Left lobe of liver (tissue), 2 donors: ENCODE results near the gene P2RX4. TPM values are rescaled to one million over a fixed set of nuclear protein-coding genes. Genes with fewer than 3 reads are reported as not detected.
"Not testable (repeated sequence)": the region's sequence is repeated elsewhere in the genome, so short reads cannot be mapped to it uniquely, and the experiment has no call there.

Experiments
- ATAC-seq: fragments of 200-7000 bp; cut with Tn5 transposase; one replicate; pipeline ENCODE4 v1.9.1; 2020; ENCODE audit warnings: mild to moderate bottlenecking, moderate library complexity
- DNase-seq: peaks from one replicate; pipeline ENCODE4 v3.0.0-alpha.2; 2020; ENCODE audit warnings: low spot score
- total RNA-seq: library from RNA; stranded (reverse); gene quantifications from one replicate; pipeline ENCODE4 v1.2.1, GENCODE V29; 2021
- donor health status: DM: no; HTN: no; CAD: no; lungs with moderate emphysema.
- donor health status: DM: no; HTN: yes; CAD: no.

P2RX4 gene
- total RNA-seq, 1 donor from 2014 or later, result 11.6 TPM

DNA sequence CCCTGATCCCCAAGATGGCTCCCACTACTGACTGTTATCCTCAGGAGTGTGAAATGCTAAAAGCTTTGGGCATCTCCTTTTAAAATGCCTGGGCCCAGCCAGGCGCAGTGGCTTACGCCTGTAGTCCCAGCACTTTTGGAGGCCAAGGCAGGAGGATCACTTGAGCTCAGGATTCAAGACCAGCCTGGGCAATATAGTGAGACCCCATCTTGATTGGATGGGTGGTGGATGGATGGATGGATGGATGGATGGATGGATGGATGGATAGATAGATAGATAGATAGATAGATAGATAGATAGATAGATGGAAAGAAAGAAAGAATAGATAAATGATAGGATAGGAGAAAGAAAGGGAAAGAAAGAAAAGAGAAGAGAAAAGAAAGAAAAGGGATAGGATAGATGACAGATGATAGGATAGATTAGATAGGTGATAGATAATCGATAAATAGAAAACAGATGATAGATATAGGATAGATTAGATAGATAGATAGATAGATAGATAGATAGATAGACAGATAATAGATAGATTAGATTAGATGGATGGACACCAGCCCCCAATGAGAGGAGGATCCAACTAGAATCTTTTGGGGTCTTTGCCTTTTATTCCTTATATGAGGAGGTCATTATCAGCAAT is 9.5 kb downstream of the P2RX4 start:
- no peak for DNase-seq
- ATAC-seq, result no peak

DNA sequence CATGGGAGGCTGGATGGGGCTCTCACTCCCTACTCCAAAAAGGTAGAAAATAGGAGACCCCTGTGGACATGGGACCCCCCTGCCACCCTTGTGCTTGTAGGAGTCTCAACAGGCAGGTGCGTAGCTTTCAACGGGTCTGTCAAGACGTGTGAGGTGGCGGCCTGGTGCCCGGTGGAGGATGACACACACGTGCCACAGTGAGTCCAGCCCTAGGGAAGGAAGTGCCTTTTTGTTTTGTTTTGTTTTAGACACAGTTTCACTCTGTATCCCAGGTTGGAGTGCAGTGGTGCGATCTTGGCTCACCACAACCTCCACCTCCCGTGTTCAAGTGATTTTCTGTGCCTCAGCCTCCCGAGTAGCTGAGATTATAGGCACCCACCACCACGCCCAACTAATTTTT is 12.9 kb downstream of the P2RX4 start:
- ATAC-seq (no peak), DNase-seq (no peak)

DNA sequence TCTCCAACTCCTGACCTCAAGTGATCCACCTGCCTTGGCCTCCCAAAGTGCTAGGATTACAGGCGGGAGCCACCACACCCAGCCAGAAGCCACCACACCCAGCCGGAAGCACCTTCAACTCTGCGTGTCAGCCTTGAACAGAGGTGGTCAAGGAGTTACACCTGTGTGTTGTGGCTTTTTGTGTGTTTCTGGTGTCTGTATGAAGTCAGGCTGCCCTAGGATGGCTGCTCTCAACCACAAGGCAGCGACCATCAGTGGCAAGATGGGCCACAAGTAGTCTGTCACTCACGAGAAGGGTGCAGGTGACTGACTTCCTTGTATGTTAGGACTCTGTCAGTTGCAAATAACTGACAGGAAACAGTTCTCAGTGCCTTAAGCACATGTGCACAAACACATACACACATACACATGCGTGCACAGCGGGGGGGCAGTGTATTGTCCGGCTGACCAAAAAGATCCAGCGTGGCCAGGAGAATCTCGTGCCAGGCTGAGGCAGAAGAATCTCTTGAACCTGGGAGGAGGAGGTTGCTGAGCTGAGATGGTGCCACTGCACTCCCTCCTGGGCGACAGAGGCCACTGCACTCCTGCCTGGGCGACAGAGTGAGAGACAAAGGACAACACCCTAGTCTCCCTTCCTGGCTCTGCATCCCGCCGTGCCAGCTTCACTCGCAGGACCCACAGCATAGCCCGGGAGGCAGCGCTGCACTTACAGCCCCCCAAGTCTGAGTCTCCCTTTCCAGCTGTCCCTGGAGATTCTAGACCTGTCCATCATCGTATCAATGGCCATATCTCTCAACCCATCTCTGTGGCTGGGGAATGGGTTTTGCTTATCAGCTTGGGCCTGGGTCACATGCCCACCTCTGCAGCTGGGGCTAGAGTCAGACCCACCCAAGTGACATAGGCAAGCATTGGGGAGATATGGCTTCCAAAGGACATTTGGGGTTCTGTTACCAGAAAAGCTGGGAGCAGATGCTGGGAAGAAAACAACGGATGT is 13.7 kb downstream of the P2RX4 start:
- peak; percentile 74 for ATAC-seq
- no peak for DNase-seq

DNA sequence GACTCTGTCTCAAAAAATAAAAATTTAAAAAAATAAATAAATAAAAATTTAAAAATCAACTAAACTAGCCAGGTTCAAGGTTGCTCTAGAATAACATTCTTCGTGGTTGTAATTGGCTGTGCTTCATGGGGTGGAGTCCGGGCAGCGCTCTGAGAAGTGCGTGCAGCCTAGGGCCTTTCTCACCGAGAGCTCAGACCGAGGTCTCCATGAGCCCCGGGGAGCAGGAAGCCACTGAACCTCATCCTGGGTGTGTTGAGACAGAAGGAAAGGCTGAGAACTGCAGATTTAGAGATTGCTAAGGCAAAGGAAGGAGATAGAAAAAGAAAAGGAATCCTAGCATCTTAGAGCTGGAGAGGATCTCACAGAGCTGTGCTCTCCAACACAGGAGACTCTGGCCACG is 14.7 kb downstream of the P2RX4 start:
- DNase-seq, result no peak
- no peak for ATAC-seq

DNA sequence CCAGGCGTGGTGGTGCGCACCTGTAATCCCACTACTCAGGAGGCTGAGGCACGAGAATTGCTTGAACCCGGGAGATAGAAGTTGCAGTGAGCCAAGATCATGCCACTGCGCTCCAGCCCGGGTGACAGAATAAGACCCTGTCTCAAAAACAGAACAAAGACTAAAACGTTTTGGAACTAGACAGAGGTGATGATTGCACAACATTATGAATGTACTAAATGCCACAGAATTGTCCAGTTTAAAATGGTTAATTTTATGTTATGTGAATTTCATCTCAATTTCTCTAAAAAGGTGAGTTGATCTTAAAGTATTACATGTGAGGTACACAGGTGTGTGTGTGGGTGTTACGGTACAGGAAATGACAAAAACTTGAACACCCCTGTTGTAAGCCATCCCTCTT is 16.5 kb downstream of the P2RX4 start:
- ATAC-seq (no peak), DNase-seq (no peak)

DNA sequence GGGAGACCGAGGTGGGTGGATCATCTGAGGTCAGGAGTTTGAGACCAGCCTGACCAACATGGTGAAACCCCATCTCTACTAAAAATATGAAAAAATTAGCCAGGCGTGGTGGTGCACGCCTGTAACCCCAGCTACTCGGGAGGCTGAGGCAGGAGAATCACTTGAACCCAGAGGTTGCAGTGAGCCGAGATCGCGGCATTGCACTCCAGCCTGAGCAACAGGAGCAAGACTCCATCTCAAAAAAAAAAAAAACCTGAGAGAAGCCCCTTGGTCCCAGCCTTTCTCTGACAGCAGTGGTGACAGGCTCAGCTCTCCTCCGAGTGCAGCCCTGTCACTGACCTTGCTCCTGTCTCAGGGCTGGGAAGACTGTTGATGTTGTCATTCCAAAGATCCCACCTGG is 16.9 kb downstream of the P2RX4 start:
- DNase-seq, result not testable (repeated sequence)
- ATAC-seq, result peak; percentile 35

DNA sequence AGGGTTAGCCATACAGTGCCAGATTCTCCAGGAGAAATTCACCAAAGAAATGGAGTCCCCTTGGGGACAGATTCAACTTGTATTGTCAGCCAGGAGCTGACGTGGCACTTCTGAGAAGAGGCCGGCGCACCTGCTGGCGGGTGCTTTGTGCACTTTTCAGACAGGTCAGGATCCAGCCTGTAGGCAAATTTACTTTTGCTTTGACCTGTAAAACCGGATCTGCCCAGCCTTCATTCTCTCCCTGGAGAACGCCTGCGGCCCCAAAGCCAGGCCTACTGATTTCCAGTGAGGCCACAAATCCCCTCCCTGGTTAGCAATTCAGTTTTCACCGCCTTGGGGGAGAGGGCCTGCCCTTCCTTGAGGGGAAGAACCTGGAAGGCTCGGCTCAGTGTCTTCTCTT is 17.4 kb downstream of the P2RX4 start:
- peak; percentile 83 for DNase-seq
- peak; percentile 83 for ATAC-seq

DNA sequence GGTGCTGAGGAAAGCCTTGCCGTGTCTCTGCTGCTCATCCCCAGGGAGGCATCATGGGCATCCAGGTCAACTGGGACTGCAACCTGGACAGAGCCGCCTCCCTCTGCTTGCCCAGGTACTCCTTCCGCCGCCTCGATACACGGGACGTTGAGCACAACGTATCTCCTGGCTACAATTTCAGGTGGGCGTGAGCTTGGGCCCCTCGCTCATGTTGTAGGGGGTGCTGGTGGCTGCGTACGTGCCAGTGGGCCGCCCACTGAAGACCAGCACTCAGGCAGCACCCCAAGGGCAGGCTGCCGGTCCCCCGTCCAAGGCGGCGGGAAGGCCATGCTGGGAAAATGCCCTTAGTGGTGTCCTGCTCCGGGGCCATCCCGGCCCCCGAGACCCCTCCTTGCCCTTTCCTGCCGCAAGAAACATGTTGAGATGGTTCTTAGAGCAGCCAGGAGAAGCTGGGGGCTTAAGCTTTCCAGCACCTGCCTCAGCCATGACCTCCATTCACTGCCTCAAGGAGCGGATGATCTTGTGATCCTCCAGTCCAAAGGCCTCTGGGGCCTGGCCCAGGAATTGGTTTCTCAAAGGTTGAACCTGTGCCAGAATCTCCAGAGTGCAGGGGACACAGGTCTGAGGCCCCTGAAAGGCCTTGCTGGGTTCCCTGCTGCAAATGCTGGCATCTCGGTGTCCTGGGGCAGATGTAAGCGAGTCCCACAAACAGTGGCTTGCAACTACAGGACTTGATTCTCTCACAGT is 19.2 kb downstream of the P2RX4 start:
- no peak for ATAC-seq
- no peak for DNase-seq

DNA sequence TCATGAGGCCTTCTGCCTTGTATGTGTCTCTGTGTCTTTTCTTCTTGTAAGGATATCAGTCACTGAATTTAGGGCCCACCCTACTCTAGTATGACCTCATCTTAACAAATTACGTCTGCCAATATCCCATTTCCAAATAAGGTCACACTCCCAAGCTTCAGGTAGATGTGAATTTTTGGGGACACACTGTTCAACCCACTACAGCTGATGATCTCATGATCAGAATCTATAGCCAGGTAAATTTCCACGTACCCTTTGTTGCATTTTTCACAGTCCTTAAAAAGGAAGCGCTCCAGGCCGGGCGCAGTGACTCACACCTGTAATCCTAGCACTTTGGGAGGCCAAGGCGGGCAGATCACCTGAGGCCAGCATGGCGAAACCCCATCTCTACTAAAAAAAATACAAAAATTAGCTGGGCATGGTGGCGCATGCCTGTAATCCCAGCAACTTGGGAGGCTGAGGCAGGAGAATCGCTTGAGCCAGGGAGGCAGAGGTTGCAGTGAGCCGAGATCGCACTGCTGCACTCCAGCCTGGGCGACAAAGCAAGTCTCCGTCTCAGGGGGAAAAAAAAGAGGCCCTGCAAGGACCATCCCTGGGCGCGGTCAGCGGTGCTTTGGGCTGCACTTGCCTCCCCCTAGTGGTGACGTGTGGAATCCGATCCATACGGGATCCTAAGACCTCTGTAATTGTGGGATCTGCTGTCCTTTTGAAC is 20.1 kb downstream of the P2RX4 start:
- peak; percentile 67 for DNase-seq
- peak; percentile 78 for ATAC-seq

DNA sequence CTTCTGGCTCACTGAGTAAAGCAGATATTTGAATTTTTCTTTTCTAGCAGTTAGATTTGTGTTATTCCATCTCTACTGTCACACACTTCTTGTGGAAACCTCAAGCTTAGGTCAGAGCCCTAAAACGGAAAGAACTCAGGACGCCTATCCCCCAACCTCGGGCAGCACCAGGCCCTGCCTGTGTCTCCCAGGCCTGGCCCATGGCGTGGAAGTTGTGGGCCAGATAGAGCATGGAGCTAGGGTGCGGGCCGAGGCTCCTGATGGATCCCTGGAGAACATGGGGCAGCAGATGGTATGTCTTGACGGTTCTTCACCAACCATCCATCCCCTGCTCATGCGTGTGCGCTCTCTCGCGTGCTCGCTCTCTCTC is 20.6 kb downstream of the P2RX4 start:
- DNase-seq (no peak), ATAC-seq (no peak)

DNA sequence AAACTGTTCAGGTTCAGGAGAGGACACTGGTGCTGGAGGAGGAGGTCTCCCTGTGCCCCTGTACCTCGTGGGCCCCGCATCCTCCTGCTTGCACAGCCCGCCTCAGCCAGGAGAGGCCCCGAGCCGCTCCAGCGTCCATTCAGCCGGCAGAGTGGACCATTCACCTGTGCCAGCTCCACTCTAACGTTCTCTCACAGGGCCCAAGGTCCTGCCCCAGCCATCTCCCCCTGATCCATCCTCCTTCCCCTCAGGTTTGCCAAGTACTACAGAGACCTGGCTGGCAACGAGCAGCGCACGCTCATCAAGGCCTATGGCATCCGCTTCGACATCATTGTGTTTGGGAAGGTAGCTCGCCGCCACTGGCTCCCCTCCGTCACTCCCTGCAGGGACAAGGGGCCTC is 22.2 kb downstream of the P2RX4 start:
- ATAC-seq, result no peak
- no peak for DNase-seq

DNA sequence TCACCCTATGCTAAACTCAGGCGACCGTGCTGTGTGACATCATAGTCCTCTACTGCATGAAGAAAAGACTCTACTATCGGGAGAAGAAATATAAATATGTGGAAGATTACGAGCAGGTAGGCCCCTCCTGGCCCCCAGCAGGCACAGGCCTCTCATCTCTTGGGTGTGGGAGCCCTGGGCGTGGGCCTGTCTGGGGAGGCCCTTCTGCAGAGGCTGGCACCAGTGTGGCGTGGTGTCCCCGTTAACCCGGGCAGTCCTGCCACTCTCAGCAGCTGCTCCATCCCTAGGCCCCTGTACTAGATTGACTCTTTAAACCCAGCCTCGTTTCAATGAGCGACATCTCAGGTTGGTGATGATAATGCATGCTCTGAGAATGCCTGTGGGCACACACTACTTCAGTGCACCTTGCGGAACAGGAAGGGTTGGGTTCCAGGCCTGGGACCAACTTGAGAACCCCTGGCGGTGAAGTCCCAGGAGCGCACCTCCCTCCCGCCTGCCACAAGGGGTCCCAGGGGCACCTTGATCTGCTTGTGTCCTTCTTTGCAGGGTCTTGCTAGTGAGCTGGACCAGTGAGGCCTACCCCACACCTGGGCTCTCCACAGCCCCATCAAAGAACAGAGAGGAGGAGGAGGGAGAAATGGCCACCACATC is 23.2 kb downstream of the P2RX4 start:
- DNase-seq (no peak), ATAC-seq (no peak)

DNA sequence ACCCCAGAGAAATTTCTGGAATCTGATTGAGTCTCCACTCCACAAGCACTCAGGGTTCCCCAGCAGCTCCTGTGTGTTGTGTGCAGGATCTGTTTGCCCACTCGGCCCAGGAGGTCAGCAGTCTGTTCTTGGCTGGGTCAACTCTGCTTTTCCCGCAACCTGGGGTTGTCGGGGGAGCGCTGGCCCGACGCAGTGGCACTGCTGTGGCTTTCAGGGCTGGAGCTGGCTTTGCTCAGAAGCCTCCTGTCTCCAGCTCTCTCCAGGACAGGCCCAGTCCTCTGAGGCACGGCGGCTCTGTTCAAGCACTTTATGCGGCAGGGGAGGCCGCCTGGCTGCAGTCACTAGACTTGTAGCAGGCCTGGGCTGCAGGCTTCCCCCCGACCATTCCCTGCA is 23.7 kb downstream of the P2RX4 start:
- ATAC-seq (no peak), DNase-seq (no peak)

DNA sequence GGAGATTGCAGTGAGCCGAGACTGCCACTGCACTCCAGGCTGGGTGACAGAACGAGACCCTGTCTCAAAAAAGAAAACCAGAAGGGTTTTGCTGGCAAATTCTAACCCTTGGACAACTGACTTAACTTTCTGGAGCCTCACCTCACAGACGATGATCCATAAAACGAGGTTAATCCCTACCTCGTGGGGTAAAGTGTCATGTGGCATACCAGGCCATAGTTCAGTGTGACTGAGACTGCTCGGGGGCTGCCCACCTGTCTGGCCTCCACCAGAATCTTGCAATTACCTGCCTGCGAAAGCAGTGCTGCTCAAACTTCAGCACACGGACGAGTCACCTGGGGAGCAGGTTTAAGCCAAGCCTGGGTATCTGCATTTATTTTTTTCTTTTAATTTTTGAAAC is 26.8 kb downstream of the P2RX4 start:
- DNase-seq, result no peak
- ATAC-seq, result no peak

DNA sequence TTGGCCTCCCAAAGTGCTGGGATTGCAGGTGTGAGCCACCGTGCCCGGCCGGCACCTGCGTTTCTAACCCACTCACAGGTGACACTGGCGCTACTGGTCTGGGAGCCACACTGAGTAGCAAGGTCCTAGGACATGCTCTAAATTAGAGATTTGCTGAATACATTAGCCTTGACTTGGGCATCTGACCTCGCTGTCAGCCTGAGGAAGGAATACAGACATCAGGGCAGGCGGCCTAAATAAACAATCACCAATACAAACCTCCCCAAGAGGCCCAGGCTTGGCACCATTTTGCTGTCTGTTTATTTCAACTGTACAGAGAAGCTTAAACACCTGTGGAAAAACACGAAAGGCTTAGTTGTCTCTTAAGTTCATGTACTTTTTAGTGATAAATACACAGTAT is 27.5 kb downstream of the P2RX4 start:
- ATAC-seq, result peak; percentile 76
- peak; percentile 64 for DNase-seq

DNA sequence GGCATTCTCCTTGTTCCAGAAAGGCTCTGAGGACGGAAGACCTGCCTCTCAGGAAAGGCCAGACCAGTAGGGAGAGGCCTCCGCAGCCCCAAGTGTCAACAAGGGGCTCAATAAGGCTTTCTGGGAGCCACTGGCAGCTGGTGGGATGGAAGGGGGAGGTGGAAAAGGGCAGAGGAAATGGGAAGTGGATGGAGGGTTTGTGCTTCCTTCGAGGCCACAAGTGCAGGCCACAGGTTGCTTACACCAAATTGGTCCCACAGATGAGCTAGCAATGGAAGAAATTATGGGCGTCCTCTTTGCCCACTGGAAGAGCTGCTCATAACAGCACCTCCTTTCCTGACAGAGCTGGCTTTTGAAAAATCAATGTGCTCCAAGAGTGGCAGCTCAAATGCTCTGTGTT is 28.2 kb downstream of the P2RX4 start:
- ATAC-seq, result no peak

DNA sequence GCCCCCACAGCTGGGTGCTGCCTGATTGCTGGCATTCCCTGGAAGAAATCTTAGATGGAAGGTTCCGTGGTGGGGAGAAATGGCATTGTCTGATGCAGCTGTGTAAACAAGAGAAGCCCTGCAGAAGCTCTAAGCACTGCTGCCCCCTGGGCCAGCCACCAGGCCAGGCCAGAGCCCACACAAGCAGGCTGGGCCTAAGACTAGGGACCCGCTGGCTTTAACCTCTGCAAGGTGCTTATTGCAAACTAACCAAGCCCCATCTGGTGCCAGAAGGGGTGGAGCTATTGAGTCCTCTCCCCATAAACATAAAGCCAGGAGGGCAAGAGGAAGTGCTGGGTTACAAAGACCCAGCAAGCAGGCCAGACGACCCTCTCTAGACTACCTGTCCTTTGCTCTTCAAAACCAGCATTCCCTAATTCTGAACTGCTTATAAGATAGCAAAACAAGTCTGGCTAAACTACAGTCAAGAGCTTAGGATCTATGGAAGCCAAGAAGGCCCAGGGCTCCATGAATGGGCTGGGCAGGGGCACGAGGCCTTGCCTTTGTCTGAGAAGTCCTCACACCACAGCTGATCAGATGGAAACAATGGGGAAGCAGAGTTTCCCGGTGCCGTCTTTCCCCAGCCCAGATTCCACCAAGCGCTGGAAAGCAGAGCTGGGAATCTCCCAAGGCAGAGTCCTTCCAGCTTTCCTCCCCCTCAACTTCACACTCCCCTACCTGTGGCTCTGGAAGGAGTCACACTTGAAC is 28.8 kb downstream of the P2RX4 start:
- DNase-seq (no peak), ATAC-seq (peak; percentile 3)

More for the DNA sequence above, 28.2 kb downstream of the P2RX4 start:
- DNase-seq, result no peak

DNA sequence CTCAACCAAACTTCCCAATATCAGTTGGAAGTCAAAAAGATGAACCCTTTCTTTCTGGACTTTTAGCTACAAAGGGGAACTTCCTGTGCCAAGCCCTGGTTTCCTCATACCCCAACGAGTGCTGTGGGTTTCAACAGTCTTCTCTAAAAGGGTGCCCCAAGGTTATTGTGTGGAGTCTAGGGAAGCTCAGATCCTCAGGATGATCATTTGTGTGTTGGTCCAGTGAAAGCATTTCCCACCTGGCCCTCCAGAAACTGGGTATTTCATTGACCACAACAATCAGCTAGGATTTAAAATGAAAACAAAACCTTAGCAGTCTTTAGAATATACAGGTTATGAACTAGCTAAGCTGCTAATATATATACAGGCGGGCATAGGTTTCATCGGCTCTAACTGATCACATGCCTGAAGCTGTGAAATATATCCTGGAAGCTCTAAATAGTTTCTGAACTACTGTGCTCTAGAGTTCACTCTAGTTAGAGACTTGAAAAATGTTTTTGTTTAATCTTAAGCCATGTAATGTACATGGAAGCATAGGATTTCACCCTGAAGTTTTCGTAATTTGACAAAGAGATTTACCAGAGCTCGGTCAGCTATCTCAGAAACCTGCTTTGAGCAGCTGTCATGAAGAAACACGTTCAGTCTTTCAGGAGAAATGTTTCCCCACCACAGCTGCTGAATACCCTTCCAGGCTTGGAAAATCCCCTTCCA is 29.6 kb downstream of the P2RX4 start:
- DNase-seq, result no peak
- ATAC-seq, result no peak

DNA sequence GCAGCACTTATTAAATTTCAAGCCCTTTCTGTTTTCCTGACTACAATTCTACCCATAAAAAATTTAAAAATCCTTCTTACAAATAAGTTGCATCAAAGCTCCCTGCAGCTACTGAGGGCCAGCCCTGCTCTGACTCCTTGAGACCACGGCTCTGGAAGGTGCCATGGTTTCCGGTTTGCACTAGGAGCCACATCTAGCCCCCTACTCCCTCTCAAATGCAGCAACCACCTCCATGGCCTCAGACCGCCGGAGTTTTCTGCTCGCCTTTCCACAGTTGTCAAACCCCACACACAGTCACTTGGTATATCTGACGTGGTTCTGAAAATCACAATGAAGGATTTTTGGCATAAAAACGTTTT is 30.1 kb downstream of the P2RX4 start:
- ATAC-seq, result no peak
- no peak for DNase-seq
